ENCODE data around the gene TSHR.

Gene TSHR

GRCh38 chr14:81067156-81067555 is 111.7 kb downstream of the TSHR start:
- Histone ChIP-seq H3K27ac (ENCODE audit: low read depth, low read length, severe bottlenecking) (no peak overlapping the region), H3K4me3 (ENCODE audit: extremely low read depth, insufficient read depth, low read length, poor library complexity, severe bottlenecking) (no peak overlapping the region), H3K9me3 (ENCODE audit: control insufficient read depth, low read length) (peaks cover 4% of the 10 kb centered on the region), H3K4me1 (ENCODE audit: control insufficient read depth, insufficient read depth, low read length, poor library complexity, severe bottlenecking) (no peaks in the 10 kb centered on the region), H3K36me3 (ENCODE audit: control insufficient read depth, insufficient read depth, low read length) (no peaks in the 10 kb centered on the region)
- 100% methylated on average over 1 of the region's 2 CpGs; no CpG with 5 or more reads in 1 of the 2 experiments for WGBS, 2 experiments (ENCODE audit: insufficient coverage in 2 of 2)

GRCh38 chr14:81068176-81068782 is 112.9 kb downstream of the TSHR start:
- Histone ChIP-seq H3K9me3 (ENCODE audit: control insufficient read depth, low read length) (peaks cover 4% of the 10 kb centered on the region), H3K27ac (ENCODE audit: low read depth, low read length, severe bottlenecking) (no peak overlapping the region), H3K36me3 (ENCODE audit: control insufficient read depth, insufficient read depth, low read length) (no peaks in the 10 kb centered on the region), H3K4me3 (ENCODE audit: extremely low read depth, insufficient read depth, low read length, poor library complexity, severe bottlenecking) (no peak overlapping the region), H3K4me1 (ENCODE audit: control insufficient read depth, insufficient read depth, low read length, poor library complexity, severe bottlenecking) (no peaks in the 10 kb centered on the region)
- WGBS, 2 experiments (ENCODE audit: insufficient coverage in 2 of 2) = no CpG with 5 or more reads among the region's 2 CpGs

GRCh38 chr14:81070511-81070910 is 115.1 kb downstream of the TSHR start:
- Histone ChIP-seq H3K36me3 (ENCODE audit: control insufficient read depth, insufficient read depth, low read length) (no peaks in the 10 kb centered on the region), H3K27ac (ENCODE audit: low read depth, low read length, severe bottlenecking) (no peak overlapping the region), H3K4me3 (ENCODE audit: extremely low read depth, insufficient read depth, low read length, poor library complexity, severe bottlenecking) (no peak overlapping the region), H3K9me3 (ENCODE audit: control insufficient read depth, low read length) (peaks cover 4% of the 10 kb centered on the region), H3K4me1 (ENCODE audit: control insufficient read depth, insufficient read depth, low read length, poor library complexity, severe bottlenecking) (no peaks in the 10 kb centered on the region)
- WGBS, 2 experiments (ENCODE audit: insufficient coverage in 2 of 2) = 80% methylated on average over 1 of the region's 2 CpGs; no CpG with 5 or more reads in 1 of the 2 experiments

GRCh38 chr14:81085596-81085995 is 130.2 kb downstream of the TSHR start:
- 81 to 96% methylated on average over 3 of the region's 3 CpGs for WGBS, 2 experiments (ENCODE audit: insufficient coverage in 2 of 2)
- no peaks in the 10 kb centered on the region for H3K9me3 ChIP-seq (ENCODE audit: control insufficient read depth, low read length)
- no peaks in the 10 kb centered on the region for H3K36me3 ChIP-seq (ENCODE audit: control insufficient read depth, insufficient read depth, low read length)
- no peaks in the 10 kb centered on the region for H3K4me1 ChIP-seq (ENCODE audit: control insufficient read depth, insufficient read depth, low read length, poor library complexity, severe bottlenecking)
- H3K27ac ChIP-seq (ENCODE audit: low read depth, low read length, severe bottlenecking) = no peak overlapping the region
- H3K4me3 ChIP-seq (ENCODE audit: extremely low read depth, insufficient read depth, low read length, poor library complexity, severe bottlenecking) = no peak overlapping the region

GRCh38 chr14:81087230-81087629 is 131.8 kb downstream of the TSHR start:
- Histone ChIP-seq H3K4me3 (ENCODE audit: extremely low read depth, insufficient read depth, low read length, poor library complexity, severe bottlenecking) (no peak overlapping the region), H3K36me3 (ENCODE audit: control insufficient read depth, insufficient read depth, low read length) (no peaks in the 10 kb centered on the region), H3K9me3 (ENCODE audit: control insufficient read depth, low read length) (no peaks in the 10 kb centered on the region), H3K4me1 (ENCODE audit: control insufficient read depth, insufficient read depth, low read length, poor library complexity, severe bottlenecking) (no peaks in the 10 kb centered on the region), H3K27ac (ENCODE audit: low read depth, low read length, severe bottlenecking) (no peak overlapping the region)
- 43 to 50% methylated on average over 2 of the region's 3 CpGs for WGBS, 2 experiments (ENCODE audit: insufficient coverage in 2 of 2)

DNA sequence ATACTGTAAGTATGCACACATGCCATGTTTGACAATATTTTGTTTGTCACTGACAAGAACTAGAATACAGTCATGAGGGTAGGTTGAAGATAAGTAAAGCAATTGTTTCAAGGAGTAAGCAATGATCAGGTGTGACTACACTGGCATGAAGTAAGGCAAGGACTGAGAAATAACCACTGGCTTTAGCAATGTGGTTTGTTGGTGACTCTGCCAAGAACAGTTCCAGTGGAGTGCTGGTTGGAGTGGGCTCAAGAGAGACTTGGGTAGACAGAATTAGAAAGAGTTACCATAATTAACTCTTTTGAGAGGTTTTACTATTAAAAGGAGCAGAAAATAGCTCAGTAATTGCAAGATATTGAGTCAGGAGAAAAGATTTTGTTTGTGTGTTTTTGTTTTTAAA is 135.7 kb downstream of the TSHR start:
- H3K36me3 ChIP-seq (ENCODE audit: control insufficient read depth, insufficient read depth, low read length) = no peaks in the 10 kb centered on the region
- H3K9me3 ChIP-seq (ENCODE audit: control insufficient read depth, low read length) = no peaks in the 10 kb centered on the region
- no peak overlapping the region for H3K27ac ChIP-seq (ENCODE audit: low read depth, low read length, severe bottlenecking)
- H3K4me1 ChIP-seq (ENCODE audit: control insufficient read depth, insufficient read depth, low read length, poor library complexity, severe bottlenecking) = no peaks in the 10 kb centered on the region
- H3K4me3 ChIP-seq (ENCODE audit: extremely low read depth, insufficient read depth, low read length, poor library complexity, severe bottlenecking) = no peak overlapping the region

GRCh38 chr14:81091660-81092059 is 136.2 kb downstream of the TSHR start:
- Histone ChIP-seq H3K27ac (ENCODE audit: low read depth, low read length, severe bottlenecking) (no peak overlapping the region), H3K4me1 (ENCODE audit: control insufficient read depth, insufficient read depth, low read length, poor library complexity, severe bottlenecking) (no peaks in the 10 kb centered on the region), H3K36me3 (ENCODE audit: control insufficient read depth, insufficient read depth, low read length) (no peaks in the 10 kb centered on the region), H3K9me3 (ENCODE audit: control insufficient read depth, low read length) (no peaks in the 10 kb centered on the region), H3K4me3 (ENCODE audit: extremely low read depth, insufficient read depth, low read length, poor library complexity, severe bottlenecking) (no peak overlapping the region)
- 80 to 89% methylated on average over 1 of the region's 1 CpG for WGBS, 2 experiments (ENCODE audit: insufficient coverage in 2 of 2)

GRCh38 chr14:81093651-81094050 is 138.2 kb downstream of the TSHR start:
- H3K36me3 ChIP-seq (ENCODE audit: control insufficient read depth, insufficient read depth, low read length) = no peaks in the 10 kb centered on the region
- WGBS, 2 experiments (ENCODE audit: insufficient coverage in 2 of 2) = 91 to 100% methylated on average over 2 of the region's 2 CpGs
- no peaks in the 10 kb centered on the region for H3K9me3 ChIP-seq (ENCODE audit: control insufficient read depth, low read length)
- H3K4me3 ChIP-seq (ENCODE audit: extremely low read depth, insufficient read depth, low read length, poor library complexity, severe bottlenecking) = no peak overlapping the region
- H3K27ac ChIP-seq (ENCODE audit: low read depth, low read length, severe bottlenecking) = no peak overlapping the region
- no peaks in the 10 kb centered on the region for H3K4me1 ChIP-seq (ENCODE audit: control insufficient read depth, insufficient read depth, low read length, poor library complexity, severe bottlenecking)

- H3K4me3 ChIP-seq (ENCODE audit: extremely low read depth, insufficient read depth, low read length, poor library complexity, severe bottlenecking) = no peak overlapping the region
- H3K9me3 ChIP-seq (ENCODE audit: control insufficient read depth, low read length) = no peaks in the 10 kb centered on the region
- no peaks in the 10 kb centered on the region for H3K36me3 ChIP-seq (ENCODE audit: control insufficient read depth, insufficient read depth, low read length)
- WGBS, 2 experiments (ENCODE audit: insufficient coverage in 2 of 2) = no CpG with 5 or more reads among the region's 2 CpGs
- no peaks in the 10 kb centered on the region for H3K4me1 ChIP-seq (ENCODE audit: control insufficient read depth, insufficient read depth, low read length, poor library complexity, severe bottlenecking)
- no peak overlapping the region for H3K27ac ChIP-seq (ENCODE audit: low read depth, low read length, severe bottlenecking)
Measured at GRCh38 chr14:81095539-81095938, 140.1 kb downstream of the TSHR start.

DNA sequence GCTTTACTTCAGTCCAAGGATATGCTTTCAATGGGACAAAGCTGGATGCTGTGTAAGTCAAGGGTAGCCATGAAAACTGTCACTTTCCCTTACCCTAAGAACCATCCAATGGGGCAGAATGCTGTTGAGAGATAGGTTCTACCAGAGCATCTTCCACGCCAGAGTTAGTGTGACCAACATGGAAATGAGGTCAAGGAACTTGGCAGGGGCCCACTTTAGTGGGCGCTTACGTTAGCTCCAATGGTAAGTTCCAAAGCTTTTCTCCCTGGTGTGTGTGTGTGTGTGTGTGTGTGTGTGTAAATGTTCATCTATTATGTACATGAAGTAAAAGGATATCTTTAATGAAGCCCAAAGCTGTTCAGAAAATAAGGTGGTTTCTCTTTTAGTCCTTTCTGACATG is 141.2 kb downstream of the TSHR start:
- Histone ChIP-seq H3K4me1 (ENCODE audit: control insufficient read depth, insufficient read depth, low read length, poor library complexity, severe bottlenecking) (no peaks in the 10 kb centered on the region), H3K9me3 (ENCODE audit: control insufficient read depth, low read length) (no peaks in the 10 kb centered on the region), H3K4me3 (ENCODE audit: extremely low read depth, insufficient read depth, low read length, poor library complexity, severe bottlenecking) (no peak overlapping the region), H3K36me3 (ENCODE audit: control insufficient read depth, insufficient read depth, low read length) (no peaks in the 10 kb centered on the region), H3K27ac (ENCODE audit: low read depth, low read length, severe bottlenecking) (no peak overlapping the region)
- 88 to 95% methylated on average over 3 of the region's 3 CpGs for WGBS, 2 experiments (ENCODE audit: insufficient coverage in 2 of 2)

- Histone ChIP-seq H3K9me3 (ENCODE audit: control insufficient read depth, low read length) (no peaks in the 10 kb centered on the region), H3K36me3 (ENCODE audit: control insufficient read depth, insufficient read depth, low read length) (no peaks in the 10 kb centered on the region), H3K27ac (ENCODE audit: low read depth, low read length, severe bottlenecking) (no peak overlapping the region), H3K4me3 (ENCODE audit: extremely low read depth, insufficient read depth, low read length, poor library complexity, severe bottlenecking) (no peak overlapping the region), H3K4me1 (ENCODE audit: control insufficient read depth, insufficient read depth, low read length, poor library complexity, severe bottlenecking) (no peaks in the 10 kb centered on the region)
- no CpG with 5 or more reads among the region's 3 CpGs for WGBS, 2 experiments (ENCODE audit: insufficient coverage in 2 of 2)
Measured at GRCh38 chr14:81102217-81102616, 146.8 kb downstream of the TSHR start.

Data from mesodermal cell (in vitro differentiated cells).